ENCODE results near the gene EXD1. TPM values are rescaled to one million over a fixed set of nuclear protein-coding genes. Genes with fewer than 3 reads are reported as not detected.

Gene EXD1
- total and polyA plus RNA-seq, 9 of the 15 experiments (the other 6 are each of a cell fraction or from before 2014, with no cell fraction given), result not detected

- TF ChIP-seq ZFP91 (CRISPR knock-in tag; IDR thresholded peaks at IDR 0.05) (peak; percentile 17; the same call in 1 of the 2 replicates), CBFA2T3 (IDR thresholded peaks at IDR 0.05) (peak; percentile 28), ZNF140 (CRISPR knock-in tag; IDR thresholded peaks at IDR 0.05) (no peak), ZBTB2 (IDR thresholded peaks at IDR 0.05) (peak; percentile 68), ZNF76 (CRISPR knock-in tag; IDR thresholded peaks at IDR 0.05; ENCODE audit: borderline replicate concordance) (no peak), NCOR1 (IDR thresholded peaks at IDR 0.05) (0 out of 2 replicates have a peak, but pooled peaks have one; percentile 5), ETV5 (CRISPR knock-in tag; IDR thresholded peaks at IDR 0.05; ENCODE audit: low read depth) (peak; percentile 91), RHOXF2B (CRISPR knock-in tag; conservative IDR thresholded peaks at IDR 0.05) (no peak), PURB (CRISPR knock-in tag; IDR thresholded peaks at IDR 0.05; ENCODE audit: low read depth) (no peak), KDM2B (CRISPR knock-in tag; IDR thresholded peaks at IDR 0.05) (no peak), TAF9B (IDR thresholded peaks at IDR 0.05; ENCODE audit: partially characterized antibody) (peak; percentile 72), ZBTB49 (CRISPR knock-in tag; IDR thresholded peaks at IDR 0.05; ENCODE audit: borderline replicate concordance) (peak; percentile 93; the same call in 1 of the 2 replicates), CHAMP1 (IDR thresholded peaks at IDR 0.05) (peak; percentile 74), SMC3 (conservative IDR thresholded peaks at IDR 0.05; ENCODE audit: insufficient read depth, low read depth, low read length) (0 out of 2 replicates have a peak, but pooled peaks have one; percentile 10)
Observed at GRCh38 chr15:41230650-41231421, at the start of gene EXD1, which contains the start of gene CHP1 (continued).

Data from K562 (cell line).